Activated naive CD4-positive, alpha-beta T cell treated with anti-CD3 and anti-CD28 coated beads for 36 hours (primary cell): Measurements from ENCODE around the gene UBA1. TPM values are rescaled to one million over a fixed set of nuclear protein-coding genes. Genes with fewer than 3 reads are reported as not detected.

Experiments
- CTCF ChIA-PET: fragments of 350-600 bp; sonication (Branson Sonifier 250); formaldehyde crosslinking; loops from one replicate; lab custom pipeline; 2021; ENCODE audit warnings: antibody characterized with exemption; lab: Charles Lee
- DNase-seq: peaks from one replicate; pipeline ENCODE4 v3.0.0-alpha.2; 2020
- H3K27ac Mint-ChIP-seq: one replicate; pipeline ENCODE4 v1.8.0; 2021; ENCODE audit warnings: mild to moderate bottlenecking, mixed read lengths
- H3K27me3 Mint-ChIP-seq: one replicate; pipeline ENCODE4 v1.8.0; 2021; ENCODE audit warnings: low read depth, mixed read lengths
- H3K36me3 Mint-ChIP-seq: one replicate; pipeline ENCODE4 v1.8.0; 2021; ENCODE audit warnings: low read depth, mixed read lengths
- H3K4me1 Mint-ChIP-seq: one replicate; pipeline ENCODE4 v1.8.0; 2021; ENCODE audit warnings: low read depth, mixed read lengths
- H3K4me3 Mint-ChIP-seq: one replicate; pipeline ENCODE4 v1.8.0; 2021; ENCODE audit warnings: mild to moderate bottlenecking, moderate library complexity, mixed read lengths
- H3K9me3 Mint-ChIP-seq: one replicate; pipeline ENCODE4 v1.8.0; 2021; ENCODE audit warnings: mixed read lengths
- intact Hi-C: fragments of 100-400 bp; cut with micrococcal nuclease; formaldehyde crosslinking; loops from one replicate; pipeline ENCODE4 v1.15.1; 2023
- total RNA-seq, 2 experiments: library from RNA; stranded (reverse); gene quantifications; one replicate each; pipeline ENCODE4 v1.2.3, GENCODE V29; 2021

UBA1 gene
- total RNA-seq, 2 experiments from 2014 or later, result 246 to 251 TPM

- no peak for DNase-seq
- CTCF ChIA-PET, result no interaction called here
- Mint-ChIP-seq H3K9me3 (no peaks in the 10 kb centered on the region), H3K4me3 (no peak overlapping the region), H3K36me3 (peaks cover 15% of the 10 kb centered on the region), H3K27ac (no peak overlapping the region), H3K27me3 (no peaks in the 10 kb centered on the region), H3K4me1 (peaks cover 2% of the 10 kb centered on the region)
- intact Hi-C loops, result no loop called here
Observed at GRCh38 chrX:47158131-47158530, 35.5 kb upstream of the UBA1 start.

DNA sequence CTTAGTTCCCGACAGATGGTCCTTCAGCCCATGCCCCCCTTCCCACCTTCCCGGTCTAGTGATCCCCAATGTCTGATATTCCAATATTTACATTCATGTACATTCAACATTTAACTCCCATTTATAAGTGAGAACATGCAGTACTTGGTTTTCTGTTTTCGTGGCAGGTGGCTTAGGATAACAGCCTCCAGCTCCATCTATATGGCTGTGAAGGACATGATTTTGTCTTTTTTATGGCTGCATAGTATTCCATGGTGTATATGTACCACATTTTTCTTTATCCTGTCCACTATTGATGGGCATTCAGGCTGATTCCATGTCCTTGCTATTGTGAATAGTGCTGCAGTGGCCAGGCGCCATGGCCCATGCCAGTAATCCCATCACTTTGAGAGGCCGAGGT is 34.8 kb upstream of the UBA1 start:
- no peak overlapping the region for H3K27ac Mint-ChIP-seq
- H3K36me3 Mint-ChIP-seq, result peaks cover 15% of the 10 kb centered on the region
- no peaks in the 10 kb centered on the region for H3K9me3 Mint-ChIP-seq
- DNase-seq, result no peak
- intact Hi-C loops, result no loop called here
- H3K4me3 Mint-ChIP-seq, result no peak overlapping the region
- H3K27me3 Mint-ChIP-seq, result no peaks in the 10 kb centered on the region
- CTCF ChIA-PET, result no interaction called here
- H3K4me1 Mint-ChIP-seq, result peaks cover 2% of the 10 kb centered on the region

DNA sequence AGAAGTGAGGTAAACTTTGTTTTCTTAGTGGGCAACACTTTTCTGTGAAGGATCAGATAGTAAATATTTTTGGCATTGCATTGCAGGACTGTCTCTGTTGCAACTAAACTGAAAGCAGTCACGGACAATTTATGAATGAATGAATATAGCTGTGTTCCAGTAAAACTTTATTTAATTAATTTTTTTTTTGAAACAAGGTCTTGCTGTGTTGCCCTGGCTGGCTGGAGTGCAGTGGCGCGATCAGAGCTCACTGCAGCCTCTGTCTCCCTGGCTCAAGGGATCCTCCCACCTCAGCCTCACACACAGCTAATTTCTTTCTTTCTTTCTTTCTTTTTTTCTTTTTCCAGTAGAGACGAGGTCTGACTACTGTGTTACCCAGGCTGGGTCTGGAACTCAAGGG is 32.8 kb upstream of the UBA1 start:
- Mint-ChIP-seq H3K27ac (no peak overlapping the region), H3K4me3 (no peak overlapping the region), H3K9me3 (no peaks in the 10 kb centered on the region), H3K27me3 (no peaks in the 10 kb centered on the region), H3K36me3 (peaks cover 17% of the 10 kb centered on the region), H3K4me1 (peaks cover 5% of the 10 kb centered on the region)
- no peak for DNase-seq
- CTCF ChIA-PET, result no interaction called here
- intact Hi-C loops, result no loop called here

GRCh38 chrX:47162927-47163583 is 30.6 kb upstream of the UBA1 start:
- intact Hi-C loops, result no loop called here
- H3K27ac Mint-ChIP-seq, result no peak overlapping the region
- no peaks in the 10 kb centered on the region for H3K27me3 Mint-ChIP-seq
- no peak overlapping the region for H3K4me3 Mint-ChIP-seq
- peaks cover 5% of the 10 kb centered on the region for H3K4me1 Mint-ChIP-seq
- H3K9me3 Mint-ChIP-seq, result no peaks in the 10 kb centered on the region
- DNase-seq, result no peak
- CTCF ChIA-PET, result interaction anchor here (0.6 kb wide), 1 partner anchor 284 kb away, joined by 3 read pairs; no protein-coding TSS in a partner anchor
- peaks cover 9% of the 10 kb centered on the region for H3K36me3 Mint-ChIP-seq

DNA sequence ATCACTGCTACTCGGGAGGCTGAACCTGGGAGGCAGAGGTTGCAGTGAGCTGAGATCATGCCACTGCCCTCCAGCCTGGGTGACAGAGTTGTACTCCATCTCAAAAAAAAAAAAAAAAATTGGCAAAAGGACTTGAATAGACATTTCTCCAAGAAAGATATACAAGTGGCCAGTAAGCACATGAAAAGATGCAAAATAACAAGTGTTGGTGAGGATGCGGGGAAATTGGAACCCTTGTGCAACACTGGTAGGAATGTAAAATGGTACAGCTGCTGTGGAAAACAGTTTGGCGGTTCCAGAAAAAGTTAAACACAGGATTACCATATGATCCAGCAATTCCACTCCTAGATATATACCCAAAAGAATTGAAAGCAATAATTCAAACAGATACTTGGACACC is 29.2 kb upstream of the UBA1 start:
- intact Hi-C loops, result no loop called here
- H3K36me3 Mint-ChIP-seq, result peaks cover 9% of the 10 kb centered on the region
- H3K4me1 Mint-ChIP-seq, result peaks cover 5% of the 10 kb centered on the region
- no peak overlapping the region for H3K27ac Mint-ChIP-seq
- DNase-seq, result no peak
- no peak overlapping the region for H3K4me3 Mint-ChIP-seq
- H3K27me3 Mint-ChIP-seq, result no peaks in the 10 kb centered on the region
- CTCF ChIA-PET, result no interaction called here
- no peaks in the 10 kb centered on the region for H3K9me3 Mint-ChIP-seq

DNA sequence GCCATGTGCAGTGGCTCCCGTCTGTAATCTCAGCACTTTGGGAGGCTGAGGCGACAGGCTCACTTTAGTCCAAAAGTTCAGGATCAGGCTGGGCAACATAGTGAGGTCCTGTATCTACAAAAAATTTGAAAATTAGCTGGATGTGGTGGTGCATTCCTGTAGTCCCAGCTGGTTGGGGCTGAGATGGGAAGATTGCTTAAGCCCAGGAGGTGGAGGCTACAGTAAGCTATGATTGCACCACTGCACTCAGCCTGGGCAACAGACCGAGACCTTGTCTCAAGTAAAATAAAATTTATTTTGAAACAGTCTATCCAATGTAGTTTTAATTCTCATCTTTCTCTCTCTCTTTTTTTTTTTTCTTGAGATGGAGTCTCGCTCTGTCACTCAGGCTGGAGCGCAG is 27.5 kb upstream of the UBA1 start:
- CTCF ChIA-PET, result no interaction called here
- no peaks in the 10 kb centered on the region for H3K9me3 Mint-ChIP-seq
- intact Hi-C loops, result no loop called here
- no peaks in the 10 kb centered on the region for H3K27me3 Mint-ChIP-seq
- DNase-seq, result no peak
- H3K36me3 Mint-ChIP-seq, result peaks cover 8% of the 10 kb centered on the region
- H3K4me1 Mint-ChIP-seq, result peaks cover 3% of the 10 kb centered on the region
- H3K27ac Mint-ChIP-seq, result no peak overlapping the region
- H3K4me3 Mint-ChIP-seq, result no peak overlapping the region

- H3K4me3 Mint-ChIP-seq, result no peak overlapping the region
- H3K4me1 Mint-ChIP-seq, result peaks cover 3% of the 10 kb centered on the region
- DNase-seq, result no peak
- no peaks in the 10 kb centered on the region for H3K9me3 Mint-ChIP-seq
- peaks cover 9% of the 10 kb centered on the region for H3K36me3 Mint-ChIP-seq
- CTCF ChIA-PET, result no interaction called here
- no peak overlapping the region for H3K27ac Mint-ChIP-seq
- intact Hi-C loops, result no loop called here
- no peaks in the 10 kb centered on the region for H3K27me3 Mint-ChIP-seq
Observed at GRCh38 chrX:47168495-47169073, 25.0 kb upstream of the UBA1 start.

DNA sequence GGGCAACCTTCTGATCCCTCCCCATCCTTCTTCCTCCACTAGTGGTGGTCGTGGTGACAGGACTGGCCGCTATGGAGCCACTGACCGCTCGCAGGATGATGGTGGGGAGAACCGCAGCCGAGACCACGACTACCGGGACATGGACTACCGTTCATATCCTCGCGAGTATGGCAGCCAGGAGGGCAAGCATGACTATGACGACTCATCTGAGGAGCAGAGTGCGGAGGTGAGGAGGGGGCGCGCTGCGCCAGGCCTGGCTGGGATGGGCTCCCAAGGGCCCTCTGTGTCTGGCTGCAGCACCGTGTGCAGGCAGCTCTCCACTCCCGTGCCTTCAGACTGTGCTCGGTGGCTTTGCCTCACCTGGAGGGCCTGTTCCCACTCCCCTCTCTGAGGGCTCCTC is 24.4 kb upstream of the UBA1 start:
- no peak overlapping the region for H3K27ac Mint-ChIP-seq
- no peak overlapping the region for H3K4me3 Mint-ChIP-seq
- no peaks in the 10 kb centered on the region for H3K9me3 Mint-ChIP-seq
- DNase-seq, result no peak
- peaks cover 3% of the 10 kb centered on the region for H3K4me1 Mint-ChIP-seq
- CTCF ChIA-PET, result no interaction called here
- no peaks in the 10 kb centered on the region for H3K27me3 Mint-ChIP-seq
- H3K36me3 Mint-ChIP-seq, result peaks cover 9% of the 10 kb centered on the region
- intact Hi-C loops, result no loop called here

DNA sequence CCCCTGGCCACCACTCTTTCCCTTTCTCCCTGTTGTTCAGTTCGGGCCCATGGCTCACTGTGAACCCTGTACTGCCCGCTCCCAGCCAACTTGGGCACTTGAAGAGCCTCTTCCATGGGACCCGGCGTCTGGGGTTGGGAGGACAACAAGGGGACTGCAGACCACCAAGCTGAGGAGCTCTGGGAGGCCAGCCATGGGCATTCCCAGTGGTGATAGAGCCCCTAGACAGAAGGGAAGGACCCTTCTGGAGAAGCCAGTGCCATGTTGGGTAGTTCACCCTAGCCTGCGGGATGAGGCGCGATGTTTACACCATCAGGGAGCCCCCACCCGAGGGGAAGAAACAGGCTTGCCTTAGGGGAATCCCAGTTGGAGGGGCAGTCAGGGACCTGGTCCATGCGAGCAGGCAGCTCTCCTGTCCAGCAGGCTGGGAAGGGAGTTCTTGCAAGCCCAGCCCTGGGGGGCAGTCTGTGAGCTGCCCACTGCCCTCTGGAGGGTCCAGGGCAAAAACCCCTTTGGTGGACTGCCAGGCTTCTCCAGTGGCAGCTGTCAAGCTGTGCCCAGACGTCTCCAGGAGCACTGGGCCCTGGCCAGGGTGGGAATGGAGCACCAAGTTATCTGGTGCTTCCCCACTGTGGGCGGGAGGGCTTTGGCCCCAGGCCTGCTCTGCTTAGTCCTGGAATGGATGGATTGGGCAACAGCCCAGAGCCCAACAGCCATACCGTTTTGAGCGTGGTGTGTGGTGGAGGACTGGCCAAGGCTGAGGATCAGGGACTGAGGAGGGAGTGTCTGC is 23.7 kb upstream of the UBA1 start:
- intact Hi-C loops, result no loop called here
- H3K9me3 Mint-ChIP-seq, result no peaks in the 10 kb centered on the region
- H3K4me3 Mint-ChIP-seq, result no peak overlapping the region
- peaks cover 10% of the 10 kb centered on the region for H3K36me3 Mint-ChIP-seq
- H3K27me3 Mint-ChIP-seq, result no peaks in the 10 kb centered on the region
- no peak for DNase-seq
- peaks cover 1% of the 10 kb centered on the region for H3K4me1 Mint-ChIP-seq
- CTCF ChIA-PET, result no interaction called here
- H3K27ac Mint-ChIP-seq, result no peak overlapping the region

DNA sequence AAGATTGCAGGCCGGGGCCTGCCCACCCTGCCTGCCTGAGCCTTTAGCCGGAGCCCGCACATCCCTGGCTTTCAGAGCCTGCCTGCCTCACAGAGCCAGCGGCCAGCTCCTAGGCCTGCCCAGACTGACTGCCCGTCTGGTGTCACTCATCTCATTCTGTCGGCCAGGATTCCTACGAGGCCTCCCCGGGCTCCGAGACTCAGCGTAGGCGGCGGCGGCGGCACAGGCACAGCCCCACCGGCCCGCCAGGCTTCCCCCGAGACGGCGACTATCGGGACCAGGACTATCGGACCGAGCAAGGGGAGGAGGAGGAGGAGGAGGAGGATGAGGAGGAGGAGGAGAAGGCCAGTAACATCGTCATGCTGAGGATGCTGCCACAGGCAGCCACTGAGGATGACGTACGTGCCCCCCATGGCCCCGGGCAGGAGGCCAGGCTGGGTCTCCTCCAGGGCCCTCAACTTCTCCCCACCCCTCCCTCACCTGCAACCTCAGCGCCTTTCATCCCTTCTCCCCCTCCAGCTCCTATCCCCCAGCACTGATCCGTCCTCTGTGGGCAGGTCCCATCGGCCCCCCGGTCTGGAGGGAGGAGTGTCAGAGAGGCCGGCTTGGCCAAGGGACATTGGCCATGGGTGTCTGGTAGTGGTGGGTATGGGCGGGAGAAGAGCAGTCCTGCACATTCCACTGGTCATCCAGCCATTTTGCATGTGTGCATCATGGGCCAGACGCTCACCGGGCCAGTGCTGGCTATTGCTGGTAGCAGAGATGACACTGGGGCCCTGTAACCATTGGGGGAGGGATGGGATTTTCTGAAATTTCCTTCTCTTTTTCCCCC is 22.6 kb upstream of the UBA1 start:
- intact Hi-C loops, result no loop called here
- Mint-ChIP-seq H3K9me3 (no peaks in the 10 kb centered on the region), H3K4me3 (no peak overlapping the region), H3K27ac (no peak overlapping the region), H3K4me1 (no peaks in the 10 kb centered on the region), H3K36me3 (peaks cover 9% of the 10 kb centered on the region), H3K27me3 (no peaks in the 10 kb centered on the region)
- CTCF ChIA-PET, result no interaction called here
- DNase-seq, result no peak

- no peak for DNase-seq
- H3K4me1 Mint-ChIP-seq, result no peaks in the 10 kb centered on the region
- intact Hi-C loops, result no loop called here
- peaks cover 15% of the 10 kb centered on the region for H3K36me3 Mint-ChIP-seq
- CTCF ChIA-PET, result no interaction called here
- H3K27me3 Mint-ChIP-seq, result no peaks in the 10 kb centered on the region
- H3K4me3 Mint-ChIP-seq, result no peak overlapping the region
- no peak overlapping the region for H3K27ac Mint-ChIP-seq
- no peaks in the 10 kb centered on the region for H3K9me3 Mint-ChIP-seq
Observed at GRCh38 chrX:47171996-47172395, 21.6 kb upstream of the UBA1 start.

GRCh38 chrX:47172549-47172948 is 21.1 kb upstream of the UBA1 start:
- no peaks in the 10 kb centered on the region for H3K27me3 Mint-ChIP-seq
- no peak overlapping the region for H3K4me3 Mint-ChIP-seq
- intact Hi-C loops, result no loop called here
- H3K9me3 Mint-ChIP-seq, result no peaks in the 10 kb centered on the region
- no peak overlapping the region for H3K27ac Mint-ChIP-seq
- CTCF ChIA-PET, result no interaction called here
- H3K36me3 Mint-ChIP-seq, result peaks cover 15% of the 10 kb centered on the region
- DNase-seq, result no peak
- H3K4me1 Mint-ChIP-seq, result no peaks in the 10 kb centered on the region
